Suprapubic skin (tissue), 4 donors: ENCODE data around the gene COPS7A.

Experiments
- EP300 ChIP-seq: sonication (generic); formaldehyde crosslinking; IDR thresholded peaks from one replicate; pipeline ENCODE4 v1.6.1; 2017; ENCODE audit warnings: antibody characterized with exemption
- POLR2A ChIP-seq, 2 donors: fragments of 450-650 bp; IDR thresholded peaks; one replicate each; pipeline ENCODE4 v1.6.1; 2017; ENCODE audit warnings: antibody characterized with exemption in 2 of 2, mild to moderate bottlenecking in 2 of 2, moderate library complexity in 2 of 2
- POLR2AphosphoS5 ChIP-seq, 3 donors: sonication (generic); formaldehyde crosslinking; IDR thresholded peaks; one replicate each; pipeline ENCODE4 v1.6.1; 2017; ENCODE audit warnings: antibody characterized with exemption in 3 of 3
- TF ChIP-seq, protein P1 (sequence below), 2 donors: fragments of 200-600 bp in 1 of 2; fragments of 450-650 bp in 1 of 2; sonication (generic) in 1 of 2; IDR thresholded peaks; one replicate each; pipeline ENCODE4 v1.5.1; 2016 to 2019; ENCODE audit warnings: antibody characterized with exemption in 2 of 2, mild to moderate bottlenecking in 1 of 2, moderate library complexity in 1 of 2

- TF ChIP-seq, protein P1, sequence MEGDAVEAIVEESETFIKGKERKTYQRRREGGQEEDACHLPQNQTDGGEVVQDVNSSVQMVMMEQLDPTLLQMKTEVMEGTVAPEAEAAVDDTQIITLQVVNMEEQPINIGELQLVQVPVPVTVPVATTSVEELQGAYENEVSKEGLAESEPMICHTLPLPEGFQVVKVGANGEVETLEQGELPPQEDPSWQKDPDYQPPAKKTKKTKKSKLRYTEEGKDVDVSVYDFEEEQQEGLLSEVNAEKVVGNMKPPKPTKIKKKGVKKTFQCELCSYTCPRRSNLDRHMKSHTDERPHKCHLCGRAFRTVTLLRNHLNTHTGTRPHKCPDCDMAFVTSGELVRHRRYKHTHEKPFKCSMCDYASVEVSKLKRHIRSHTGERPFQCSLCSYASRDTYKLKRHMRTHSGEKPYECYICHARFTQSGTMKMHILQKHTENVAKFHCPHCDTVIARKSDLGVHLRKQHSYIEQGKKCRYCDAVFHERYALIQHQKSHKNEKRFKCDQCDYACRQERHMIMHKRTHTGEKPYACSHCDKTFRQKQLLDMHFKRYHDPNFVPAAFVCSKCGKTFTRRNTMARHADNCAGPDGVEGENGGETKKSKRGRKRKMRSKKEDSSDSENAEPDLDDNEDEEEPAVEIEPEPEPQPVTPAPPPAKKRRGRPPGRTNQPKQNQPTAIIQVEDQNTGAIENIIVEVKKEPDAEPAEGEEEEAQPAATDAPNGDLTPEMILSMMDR (IDR thresholded peaks at IDR 0.05), result no peak
- TF ChIP-seq POLR2AphosphoS5 (IDR thresholded peaks at IDR 0.05), result no peak
- no peak for TF ChIP-seq POLR2A (IDR thresholded peaks at IDR 0.05)
- no peak for TF ChIP-seq EP300
These were observed 22.6 kb upstream of the COPS7A start for GRCh38 chr12:6701078-6701768.
